ENCODE data around the gene PON1.

The PON1 gene
- total RNA-seq, result 0 reads per million in 2 donors

GRCh38 chr7:95324431-95324830, at the start of gene PON1:
Gene PON1 (minus strand): TSS chr7:95324532. CDS start chr7:95324475, 57 bp downstream.
- DNase-seq, result no peak

- DNase-seq, result no peak
Measured at GRCh38 chr7:95373323-95373722, 49.0 kb upstream of the PON1 start.

- DNase-seq, result no peak
Measured at GRCh38 chr7:95368235-95368634, 43.9 kb upstream of the PON1 start.

GRCh38 chr7:95367606-95368005, 43.3 kb upstream of the PON1 start:
- DNase-seq, result no peak

GRCh38 chr7:95365151-95365550, 40.8 kb upstream of the PON1 start:
- no peak for DNase-seq

GRCh38 chr7:95357623-95358022, 33.3 kb upstream of the PON1 start:
- no peak for DNase-seq

- no peak for DNase-seq
Measured at GRCh38 chr7:95342642-95343307, 18.4 kb upstream of the PON1 start.

- DNase-seq, result no peak
Measured at GRCh38 chr7:95342029-95342428, 17.7 kb upstream of the PON1 start.

- no peak for DNase-seq
Measured at GRCh38 chr7:95340491-95340890, 16.2 kb upstream of the PON1 start.

- no peak for DNase-seq
Measured at GRCh38 chr7:95338832-95339231, 14.5 kb upstream of the PON1 start.

- no peak for DNase-seq
Measured at GRCh38 chr7:95335093-95335492, 10.8 kb upstream of the PON1 start.

- no peak for DNase-seq
Measured at GRCh38 chr7:95334447-95334846, 10.1 kb upstream of the PON1 start.

GRCh38 chr7:95330961-95331337, 6.6 kb upstream of the PON1 start:
- DNase-seq, result no peak

GRCh38 chr7:95330204-95330960, 6.0 kb upstream of the PON1 start:
- no peak for DNase-seq

GRCh38 chr7:95327356-95327755, 3.0 kb upstream of the PON1 start:
- no peak for DNase-seq

- DNase-seq, result no peak
Measured at GRCh38 chr7:95323410-95324129, 762 bp downstream of the PON1 start.

- no peak for DNase-seq
Measured at GRCh38 chr7:95322854-95323253, 1.5 kb downstream of the PON1 start.

GRCh38 chr7:95322396-95322795, 1.9 kb downstream of the PON1 start:
- no peak for DNase-seq

- DNase-seq, result no peak
Measured at GRCh38 chr7:95321720-95322119, 2.6 kb downstream of the PON1 start.

GRCh38 chr7:95320651-95321050, 3.7 kb downstream of the PON1 start:
- DNase-seq, result no peak

GRCh38 chr7:95319570-95319969, 4.8 kb downstream of the PON1 start:
- no peak for DNase-seq

GRCh38 chr7:95318501-95319100, 5.7 kb downstream of the PON1 start:
- DNase-seq, result no peak

- no peak for DNase-seq
Measured at GRCh38 chr7:95317966-95318365, 6.4 kb downstream of the PON1 start.

All from T-helper 9 cell (primary cell).